ENCODE data around the gene SLC26A11.
A peak's percentile ranks its signal among the peaks of the same experiment; 100 is the strongest.

The SLC26A11 gene

GRCh38 chr17:80245566-80246265, 25.5 kb downstream of the SLC26A11 start:
- DNase-seq: no peak

- DNase-seq: no peak
Observed at GRCh38 chr17:80246266-80246681, 26.0 kb downstream of the SLC26A11 start.

- no peak for DNase-seq
Observed at GRCh38 chr17:80246726-80247125, 26.5 kb downstream of the SLC26A11 start.

GRCh38 chr17:80247561-80247960, 27.3 kb downstream of the SLC26A11 start:
- DNase-seq: no peak

- no peak for DNase-seq
Observed at GRCh38 chr17:80248001-80248893, 28.0 kb downstream of the SLC26A11 start.

- no peak for DNase-seq
Observed at GRCh38 chr17:80248894-80249710, 28.9 kb downstream of the SLC26A11 start.

GRCh38 chr17:80251966-80252365, 31.7 kb downstream of the SLC26A11 start:
- DNase-seq: no peak

- peak; percentile 64 to 79 for DNase-seq
Observed at GRCh38 chr17:80252871-80253270, 32.6 kb downstream of the SLC26A11 start.

- no peak for DNase-seq
Observed at GRCh38 chr17:80253631-80254395, 33.6 kb downstream of the SLC26A11 start.

- peak in 1 of 2 experiments; percentile 28 for DNase-seq
Observed at GRCh38 chr17:80254396-80255251, 34.4 kb downstream of the SLC26A11 start.

GRCh38 chr17:80256034-80256350, 35.8 kb downstream of the SLC26A11 start:
- no peak for DNase-seq

GRCh38 chr17:80257716-80258213, 37.5 kb downstream of the SLC26A11 start:
- DNase-seq: no peak

GRCh38 chr17:80258296-80258695, 38.1 kb downstream of the SLC26A11 start:
- DNase-seq: peak in 1 of 2 experiments; percentile 60

- no peak for DNase-seq
Observed at GRCh38 chr17:80259457-80260068, 39.3 kb downstream of the SLC26A11 start.

- peak; percentile 20 to 71 for DNase-seq
Observed at GRCh38 chr17:80260069-80260535, 39.9 kb downstream of the SLC26A11 start.

- DNase-seq: peak; percentile 52 to 72
Observed at GRCh38 chr17:80260791-80261158, 40.5 kb downstream of the SLC26A11 start, which contains the start of gene RNF213. Gene RNF213 (plus strand): TSS chr17:80260852. CDS start chr17:80263682, 2,830 bp downstream.

- DNase-seq: peak; percentile 59 to 77
Observed at GRCh38 chr17:80261159-80261894, 41.1 kb downstream of the SLC26A11 start.

GRCh38 chr17:80261895-80262279, 41.7 kb downstream of the SLC26A11 start:
- no peak for DNase-seq

GRCh38 chr17:80262291-80262690, 42.1 kb downstream of the SLC26A11 start:
- DNase-seq: no peak

- no peak for DNase-seq
Observed at GRCh38 chr17:80262775-80263244, 42.6 kb downstream of the SLC26A11 start.

Measured in NCI-H524 (cell line).